ENCODE measurements around the gene TMUB1. TPM values are rescaled to one million over a fixed set of nuclear protein-coding genes. Genes with fewer than 3 reads are reported as not detected.
A peak's percentile ranks its signal among the peaks of the same experiment; 100 is the strongest.
"Not testable (repeated sequence)": the region's sequence is repeated elsewhere in the genome, so short reads cannot be mapped to it uniquely, and the experiment has no call there.

The TMUB1 gene
- total RNA-seq, 1 donor from 2014 or later: 14.8 TPM

GRCh38 chr7:151057506-151057988 is 25.7 kb downstream of the TMUB1 start, which contains the start of gene CDK5:
CDK5 (minus strand) TSS chr7:151057897; CDS start chr7:151057848, 49 bp downstream.
- DNase-seq (ENCODE audit: low read depth in 2 of 2): no peak

- DNase-seq (ENCODE audit: low read depth in 2 of 2): no peak
Observed at GRCh38 chr7:151056666-151057505, 26.4 kb downstream of the TMUB1 start.

- DNase-seq (ENCODE audit: low read depth in 2 of 2): no peak
Observed at GRCh38 chr7:151056283-151056665, 27.0 kb downstream of the TMUB1 start.

GRCh38 chr7:151053751-151054150 is 29.5 kb downstream of the TMUB1 start:
- no peak for DNase-seq (ENCODE audit: low read depth in 2 of 2)

- no peak for DNase-seq (ENCODE audit: low read depth in 2 of 2)
Observed at GRCh38 chr7:151053096-151053495, 30.2 kb downstream of the TMUB1 start.

GRCh38 chr7:151051108-151051507 is 32.2 kb downstream of the TMUB1 start:
- DNase-seq (ENCODE audit: low read depth in 2 of 2): peak in 1 of 2 donors; percentile 80

GRCh38 chr7:151048911-151049463 is 34.3 kb downstream of the TMUB1 start:
- no peak for DNase-seq (ENCODE audit: low read depth in 2 of 2)

GRCh38 chr7:151047976-151048815 is 35.1 kb downstream of the TMUB1 start, which contains the start of gene ASIC3:
ASIC3 (plus strand) TSS chr7:151048531; CDS start chr7:151048886, 355 bp downstream.
- DNase-seq (ENCODE audit: low read depth in 2 of 2): no peak

GRCh38 chr7:151046603-151047573 is 36.4 kb downstream of the TMUB1 start:
- peak in 1 of 2 donors; percentile 16 for DNase-seq (ENCODE audit: low read depth in 2 of 2)

- DNase-seq (ENCODE audit: low read depth in 2 of 2): no peak
Observed at GRCh38 chr7:151045967-151046366, 37.3 kb downstream of the TMUB1 start.

- DNase-seq (ENCODE audit: low read depth in 2 of 2): no peak
Observed at GRCh38 chr7:151045262-151045661, 38.0 kb downstream of the TMUB1 start.

GRCh38 chr7:151043959-151044358 is 39.3 kb downstream of the TMUB1 start:
- DNase-seq (ENCODE audit: low read depth in 2 of 2): no peak

- not testable (repeated sequence) for DNase-seq (ENCODE audit: low read depth in 2 of 2)
Observed at GRCh38 chr7:151043449-151043848, 39.8 kb downstream of the TMUB1 start.

- DNase-seq (ENCODE audit: low read depth in 2 of 2): no peak
Observed at GRCh38 chr7:151040616-151041375, 42.5 kb downstream of the TMUB1 start.

- DNase-seq (ENCODE audit: low read depth in 2 of 2): peak in 1 of 2 donors; percentile 37
Observed at GRCh38 chr7:151039850-151040548, 43.3 kb downstream of the TMUB1 start.

- peak; percentile 63 to 98 for DNase-seq (ENCODE audit: low read depth in 2 of 2)
Observed at GRCh38 chr7:151038951-151039849, 44.1 kb downstream of the TMUB1 start.

GRCh38 chr7:151035902-151036301 is 47.4 kb downstream of the TMUB1 start:
- DNase-seq (ENCODE audit: low read depth in 2 of 2): no peak
